GM15510 (cell line): ENCODE data around the gene ATF7.

Source experiments
- POLR2A ChIP-seq: IDR thresholded peaks from 3 replicates; pipeline ENCODE4 v1.6.1; 2011; ENCODE audit warnings: borderline replicate concordance; ENCODE audit not compliant: insufficient read length; ENCODE audit errors: extremely low read depth

Gene ATF7

DNA sequence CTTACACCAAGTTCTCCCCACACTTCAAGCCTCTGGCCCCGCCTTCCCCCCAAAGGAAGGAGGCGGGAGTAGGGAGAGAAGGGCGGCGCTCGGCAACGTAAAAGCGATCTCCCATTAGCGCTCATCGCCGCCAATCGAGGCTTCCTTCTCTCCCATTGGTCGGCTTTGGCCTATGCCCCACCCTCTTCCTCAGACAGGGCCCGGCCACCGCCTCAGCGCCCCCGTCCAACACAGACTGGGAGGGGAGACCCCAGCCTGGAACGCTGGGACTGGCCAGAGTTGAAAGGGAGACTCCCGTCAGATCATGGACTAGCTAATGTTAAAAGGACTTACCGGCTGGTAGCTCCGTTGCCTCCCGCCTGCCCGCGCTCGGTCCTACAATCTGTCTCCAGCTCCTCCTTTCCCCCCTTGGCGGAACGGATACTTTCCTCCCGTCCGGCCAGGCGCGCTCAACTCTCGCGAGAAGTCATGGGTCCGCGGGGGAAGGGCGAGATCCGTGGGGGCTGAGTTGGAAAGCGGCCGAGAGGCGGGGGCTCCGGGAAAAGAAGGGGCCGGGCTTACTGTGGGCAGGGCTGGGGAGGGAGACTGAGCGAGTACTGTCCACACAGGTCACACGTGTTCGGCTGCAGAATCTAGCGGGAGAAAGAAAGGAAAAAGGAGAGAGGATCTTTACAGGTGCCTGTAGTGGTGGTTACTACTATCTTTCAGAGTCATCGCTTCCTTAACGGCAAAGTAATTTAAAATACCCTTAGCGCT is at the start of gene ATF7:
Gene ATF7 (minus strand): TSS at position 437 of the 756 bp plus-strand sequence. CDS start 25,382 bp downstream, outside the sequence.
- peak; percentile 58 for TF ChIP-seq POLR2A

DNA sequence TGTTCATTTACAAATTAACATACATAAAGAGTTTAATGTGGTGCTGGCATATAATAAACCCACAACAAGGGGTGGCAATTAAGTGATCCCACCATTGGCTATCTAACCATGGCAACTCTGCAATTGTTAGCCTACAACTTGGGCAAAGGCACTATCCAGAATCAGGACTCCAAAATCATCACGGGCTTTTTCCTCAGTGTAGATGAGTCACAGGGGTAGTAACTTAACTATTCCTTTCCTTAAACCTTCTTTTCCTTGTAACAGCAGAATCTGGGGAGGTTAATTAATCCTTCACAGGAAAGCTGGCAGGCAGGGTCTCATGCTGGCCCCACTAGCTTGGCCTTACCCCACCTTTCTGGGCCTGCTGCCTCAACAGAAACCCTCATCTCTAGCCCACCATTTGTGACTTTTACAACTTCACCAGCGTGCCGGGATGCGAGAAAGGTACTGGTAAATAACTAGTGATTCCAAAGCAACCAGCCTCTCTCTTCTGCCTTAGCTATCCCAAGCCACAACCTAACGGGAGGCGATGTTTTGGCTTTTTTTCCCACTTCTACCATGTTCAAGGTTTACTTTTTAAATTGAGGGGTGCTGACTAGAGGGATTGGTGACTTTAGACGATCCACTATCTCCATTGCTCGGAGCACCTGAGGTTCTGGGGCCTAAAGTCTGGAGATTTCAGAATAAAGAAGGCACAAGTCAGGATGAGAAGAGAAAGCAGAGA is 49.0 kb upstream of the ATF7 start:
- TF ChIP-seq POLR2A = no peak

DNA sequence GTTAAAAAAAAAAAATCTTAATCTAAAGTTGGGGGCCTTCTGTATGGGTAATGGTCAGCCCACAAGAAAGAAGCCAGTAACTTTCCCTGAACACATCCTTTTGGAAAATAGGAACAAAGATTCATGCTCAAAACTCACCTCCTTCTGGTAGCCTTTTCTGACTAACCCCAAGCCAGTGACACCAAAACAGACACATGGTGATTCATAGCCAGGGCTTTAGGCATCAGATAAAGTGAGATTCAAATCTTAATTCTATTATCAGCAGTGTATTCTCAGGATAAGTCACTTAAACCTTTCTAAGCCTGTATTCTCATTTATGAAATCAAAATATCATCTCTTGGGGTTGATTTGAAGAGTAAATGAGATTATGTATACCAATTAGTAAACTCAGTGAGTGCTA is 44.8 kb upstream of the ATF7 start:
- no peak for TF ChIP-seq POLR2A

DNA sequence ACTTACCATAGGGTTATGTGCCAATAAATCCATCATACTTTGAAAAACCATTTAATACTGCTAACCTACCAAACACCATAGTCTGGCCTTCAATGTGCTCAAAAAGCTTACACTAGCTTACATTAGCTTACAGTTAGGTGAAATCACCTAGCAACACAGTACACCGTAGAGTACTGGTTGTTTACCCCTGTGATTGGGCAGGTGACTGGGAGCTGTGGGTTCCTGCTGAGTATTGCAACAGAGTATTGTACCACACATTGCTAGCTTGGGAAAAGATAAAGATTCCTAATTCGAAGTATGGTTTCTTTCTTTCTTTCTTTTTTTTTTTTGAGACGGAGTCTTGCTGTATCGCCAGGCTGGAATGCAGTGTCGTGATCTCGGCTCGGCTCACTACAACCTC is 44.1 kb upstream of the ATF7 start:
- no peak for TF ChIP-seq POLR2A

DNA sequence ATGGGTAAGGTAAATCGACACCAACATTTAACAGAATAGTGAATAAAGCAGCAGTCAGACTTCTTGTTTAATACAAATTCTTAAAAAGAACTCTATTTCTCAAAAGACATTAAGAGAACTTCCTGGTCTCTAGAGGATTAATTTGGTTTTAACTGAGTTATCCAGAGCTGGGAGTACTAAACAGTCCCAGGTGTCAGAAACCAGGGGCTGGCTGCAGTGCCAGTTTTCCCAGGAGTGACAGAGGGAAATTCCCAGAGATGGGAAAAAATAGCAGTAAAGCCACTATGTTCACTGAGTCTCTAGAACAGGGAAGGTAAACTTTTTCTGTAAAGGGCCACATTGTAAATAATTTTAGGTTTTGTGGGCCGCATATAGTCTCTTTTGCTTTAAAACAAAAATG is 40.9 kb upstream of the ATF7 start:
- no peak for TF ChIP-seq POLR2A

DNA sequence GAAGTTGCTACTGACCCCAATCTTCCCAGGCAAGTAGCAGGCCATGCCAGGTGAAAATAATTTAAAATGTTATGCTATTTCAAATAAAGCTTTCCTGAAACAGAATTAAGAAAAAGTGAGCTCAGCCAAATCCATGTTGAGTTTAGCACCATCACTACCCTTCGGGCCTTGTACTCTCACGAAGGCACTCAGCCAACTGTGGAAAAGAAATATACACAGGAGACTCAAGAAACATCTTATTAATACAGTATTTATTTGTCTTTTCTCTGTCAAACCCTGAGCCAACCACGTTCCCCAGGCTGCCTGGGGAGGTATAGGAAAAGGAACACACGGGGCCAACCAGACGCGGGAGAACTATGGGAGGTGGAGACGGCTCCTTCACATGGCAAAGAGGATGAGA is 38.8 kb upstream of the ATF7 start:
- no peak for TF ChIP-seq POLR2A

DNA sequence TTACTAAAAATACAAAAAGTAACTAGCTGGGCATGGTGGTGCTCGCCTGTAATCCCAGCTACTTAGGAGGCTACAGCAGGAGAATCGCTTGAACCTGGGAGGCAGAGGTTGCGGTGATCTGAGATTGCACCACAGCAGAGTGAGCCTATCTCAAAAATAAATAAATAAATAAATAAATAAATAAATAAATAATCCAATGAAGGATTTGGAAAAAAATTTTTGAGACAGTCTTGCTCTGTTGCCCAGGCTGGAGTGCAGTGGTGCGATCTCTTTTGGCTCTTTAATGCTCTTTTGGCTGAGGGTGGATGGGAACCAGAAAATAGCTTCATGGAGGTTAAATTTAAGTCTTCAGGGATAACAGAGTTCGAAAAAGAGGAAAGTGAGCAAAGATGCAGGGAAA is 38.0 kb upstream of the ATF7 start:
- no peak for TF ChIP-seq POLR2A

DNA sequence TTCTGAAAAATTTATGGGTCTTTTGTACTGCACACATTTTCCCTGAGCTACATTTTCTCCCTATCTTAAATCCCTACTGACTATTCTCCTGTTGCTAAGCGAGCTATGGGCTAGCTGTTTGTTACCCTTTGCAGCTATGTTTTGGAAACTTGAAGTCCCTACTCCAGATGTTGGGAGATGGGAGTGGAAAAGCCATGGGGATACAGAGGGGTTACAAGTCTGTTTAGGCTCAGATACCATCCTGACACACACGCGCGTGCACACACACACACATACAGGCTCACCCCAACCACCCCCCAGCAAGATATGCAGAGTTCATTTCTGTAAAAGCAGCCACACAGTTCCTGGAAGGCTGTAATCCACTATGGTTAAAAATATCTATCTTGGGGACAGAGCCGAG is 33.9 kb upstream of the ATF7 start:
- TF ChIP-seq POLR2A = no peak

DNA sequence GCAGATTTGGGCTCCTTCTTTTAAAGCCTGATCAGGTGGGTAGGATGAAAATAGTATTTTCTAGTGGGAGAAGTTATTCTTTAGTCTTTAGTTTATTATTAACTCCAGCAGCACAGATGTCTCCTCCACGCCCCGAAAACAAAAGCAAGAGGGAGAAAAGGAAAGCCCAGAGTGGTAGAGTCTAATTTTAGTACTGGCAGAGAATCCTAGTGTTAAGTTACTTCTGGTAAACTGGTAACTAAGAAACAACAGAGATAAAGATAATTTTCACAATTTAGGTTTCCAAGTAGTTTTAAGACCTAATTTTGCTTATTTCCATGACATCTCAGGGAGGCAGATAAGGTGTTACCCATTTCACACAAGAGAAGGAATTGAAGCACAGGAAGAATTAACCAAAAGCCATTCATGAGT is 33.4 kb upstream of the ATF7 start:
- no peak for TF ChIP-seq POLR2A

DNA sequence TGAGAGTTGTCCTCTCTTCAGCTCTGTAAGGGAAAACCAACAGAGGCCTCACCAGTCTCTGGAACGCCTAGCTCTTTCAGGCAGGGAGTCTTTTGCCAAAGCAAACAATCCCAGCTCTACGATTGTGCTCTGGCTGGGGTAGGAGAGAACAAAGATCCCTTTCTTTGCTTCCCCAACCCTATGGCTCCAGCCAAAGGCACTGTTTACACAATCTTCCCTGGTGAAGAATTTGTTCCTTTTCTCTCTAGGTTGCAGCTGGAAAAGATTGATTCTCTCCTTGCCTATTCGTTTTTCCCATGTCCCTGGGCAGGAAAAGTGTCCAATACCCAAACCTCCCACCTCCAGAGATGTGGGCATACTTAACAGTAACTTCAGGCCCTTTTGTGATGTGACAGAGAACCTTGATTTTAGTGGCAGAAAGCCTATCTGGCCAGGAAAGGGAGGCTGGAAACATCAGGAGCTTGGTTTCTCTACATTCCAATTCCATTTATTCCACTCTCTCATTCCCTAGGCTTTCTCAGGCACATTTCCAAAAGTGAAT is 32.9 kb upstream of the ATF7 start:
- TF ChIP-seq POLR2A = no peak

DNA sequence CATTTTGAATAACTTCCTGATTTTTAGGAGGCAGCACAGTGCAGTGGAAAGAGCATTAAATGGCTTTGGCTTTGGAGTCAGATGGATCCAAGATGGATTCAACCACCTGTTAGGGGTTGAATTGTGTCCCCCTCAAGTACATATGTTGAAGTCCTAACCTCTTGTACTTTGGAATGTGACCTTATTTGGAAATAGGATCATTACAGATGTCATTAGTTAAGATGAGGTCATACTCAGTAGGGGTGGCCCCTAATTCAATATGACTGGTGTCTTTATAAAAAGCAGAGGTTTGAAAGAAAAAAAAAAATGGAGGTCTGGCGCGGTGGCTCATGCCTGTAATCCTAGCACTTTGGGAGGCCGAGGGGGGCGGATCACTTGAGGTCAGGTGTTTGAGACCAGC is 30.9 kb upstream of the ATF7 start:
- TF ChIP-seq POLR2A = no peak

DNA sequence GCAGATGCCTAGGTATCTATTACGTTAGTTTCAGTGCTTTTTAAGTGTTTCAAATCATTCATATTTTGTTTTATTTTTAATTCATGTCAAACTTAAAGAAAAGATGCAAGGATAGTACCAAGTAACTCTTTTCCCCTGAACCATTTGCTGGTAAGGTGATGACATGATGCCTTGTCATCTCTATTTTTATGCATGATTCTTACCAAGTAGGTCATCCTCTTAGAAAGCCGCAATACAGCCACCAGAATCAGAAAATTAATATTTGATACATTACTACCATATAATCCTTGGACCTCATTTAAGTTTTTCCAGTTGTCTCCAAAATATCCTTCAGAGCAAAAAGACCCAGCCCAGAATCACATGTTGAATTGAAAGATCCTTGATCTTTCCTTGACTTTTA is 27.4 kb upstream of the ATF7 start:
- TF ChIP-seq POLR2A = no peak

DNA sequence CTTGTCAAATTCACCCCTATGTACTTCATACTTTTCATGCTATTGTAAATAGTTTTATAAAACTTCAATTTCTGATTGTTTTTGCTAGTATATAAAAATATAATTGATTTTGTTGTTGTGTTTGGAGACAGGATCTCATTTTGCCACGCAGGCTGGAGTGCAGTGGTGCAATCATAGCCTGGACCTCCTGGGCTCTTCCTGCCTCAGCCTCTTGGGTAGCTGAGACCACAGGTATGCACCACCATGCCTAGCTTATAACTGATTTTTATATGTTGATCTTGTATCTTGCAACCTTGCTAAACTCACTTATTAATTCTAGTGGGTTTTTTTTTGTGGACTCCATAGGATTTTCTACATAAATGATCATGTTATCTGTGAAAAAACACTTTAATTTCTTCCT is 26.2 kb upstream of the ATF7 start:
- no peak for TF ChIP-seq POLR2A

DNA sequence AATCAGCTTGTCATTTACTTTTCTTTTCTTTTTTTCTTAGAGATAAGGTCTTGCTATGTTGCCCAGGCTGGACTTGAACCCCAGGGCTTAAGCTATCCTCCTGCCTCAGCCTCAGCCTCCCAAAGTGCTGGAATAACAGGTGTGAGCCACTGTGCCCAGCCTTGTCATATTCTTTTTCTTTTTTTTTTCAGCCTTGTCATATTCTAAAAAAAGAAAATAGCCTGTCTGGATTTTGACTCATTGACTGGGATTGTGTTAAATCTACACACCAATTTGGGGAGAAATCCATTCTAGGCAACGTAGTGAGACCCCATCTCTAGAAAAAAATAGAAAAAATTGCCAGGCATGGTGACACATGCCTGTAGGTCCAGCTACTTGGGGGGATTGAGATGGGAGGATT is 25.6 kb upstream of the ATF7 start:
- TF ChIP-seq POLR2A = no peak

DNA sequence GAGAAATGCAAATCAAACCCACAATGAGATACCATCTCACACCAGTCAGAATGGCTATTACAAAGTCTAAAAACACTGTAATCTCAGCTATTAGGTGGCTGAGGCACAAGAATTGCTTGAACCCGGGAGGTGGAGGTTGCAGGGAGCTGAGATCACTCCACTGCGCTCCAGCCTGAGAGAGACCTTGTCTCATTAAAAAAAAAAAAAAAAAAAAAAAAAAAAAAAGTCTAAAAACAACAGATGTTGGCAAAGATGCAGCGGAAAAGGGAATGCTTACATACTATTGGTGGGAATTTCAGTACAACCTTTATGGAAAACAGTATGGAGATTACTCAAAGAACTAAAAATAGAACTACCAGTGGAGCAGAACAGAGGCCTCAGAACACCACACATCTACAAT is 19.0 kb upstream of the ATF7 start:
- TF ChIP-seq POLR2A = no peak

DNA sequence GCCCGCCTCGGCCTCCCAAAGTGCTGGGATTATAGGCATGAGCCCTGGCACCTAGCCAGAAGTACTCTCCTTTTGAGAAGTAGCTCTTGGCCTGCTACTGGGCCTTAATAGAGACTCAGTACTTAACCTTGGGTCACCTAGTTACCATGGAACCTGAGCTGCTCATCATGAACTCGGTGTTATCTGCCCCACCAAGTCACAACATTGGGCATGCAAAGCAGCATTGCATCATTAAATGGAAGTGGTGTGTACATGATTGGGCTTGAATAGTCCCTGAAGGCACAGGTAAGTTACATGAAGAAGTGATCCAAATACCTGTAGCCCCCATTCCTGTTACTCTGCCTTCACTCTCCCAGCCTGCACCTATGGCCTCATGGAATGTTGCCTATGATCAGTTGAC is 18.0 kb upstream of the ATF7 start:
- TF ChIP-seq POLR2A = no peak

DNA sequence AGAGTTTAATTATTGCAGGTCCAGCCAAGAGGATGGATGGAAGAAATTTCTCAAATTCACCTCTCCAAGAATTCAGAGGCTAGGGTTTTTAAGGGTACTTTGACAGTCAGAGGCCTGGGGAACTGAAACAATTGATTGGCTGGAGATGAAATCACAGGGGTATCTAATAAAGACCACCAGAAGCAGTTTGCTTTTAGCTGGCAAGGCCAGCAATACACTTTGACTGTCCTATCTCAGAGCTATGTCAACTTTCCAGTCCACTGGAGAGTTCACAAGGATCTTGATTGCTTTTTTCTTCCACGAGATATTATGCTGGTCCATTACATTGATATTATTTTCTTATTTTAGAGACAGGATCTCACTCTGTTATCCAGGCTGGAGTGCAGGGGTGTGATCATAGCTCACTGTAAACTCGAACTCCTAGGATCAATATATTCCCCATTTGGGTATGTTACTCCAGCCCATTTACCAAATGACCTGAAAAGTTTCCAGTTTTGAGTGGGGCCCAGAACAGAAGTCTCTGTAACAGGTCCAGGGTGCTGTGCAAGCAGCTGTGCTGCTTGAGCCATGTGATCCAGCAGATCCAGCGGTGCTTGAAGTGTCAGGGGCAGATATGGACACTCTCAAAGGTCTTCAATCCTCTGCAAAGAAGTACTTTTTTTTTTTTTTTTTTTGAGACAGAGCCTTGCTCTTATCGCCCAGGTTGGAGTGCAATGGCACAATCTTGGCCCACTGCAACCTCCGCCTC is 17.2 kb upstream of the ATF7 start:
- TF ChIP-seq POLR2A = no peak
